ENCODE data around the gene PITPNM3.

DNA sequence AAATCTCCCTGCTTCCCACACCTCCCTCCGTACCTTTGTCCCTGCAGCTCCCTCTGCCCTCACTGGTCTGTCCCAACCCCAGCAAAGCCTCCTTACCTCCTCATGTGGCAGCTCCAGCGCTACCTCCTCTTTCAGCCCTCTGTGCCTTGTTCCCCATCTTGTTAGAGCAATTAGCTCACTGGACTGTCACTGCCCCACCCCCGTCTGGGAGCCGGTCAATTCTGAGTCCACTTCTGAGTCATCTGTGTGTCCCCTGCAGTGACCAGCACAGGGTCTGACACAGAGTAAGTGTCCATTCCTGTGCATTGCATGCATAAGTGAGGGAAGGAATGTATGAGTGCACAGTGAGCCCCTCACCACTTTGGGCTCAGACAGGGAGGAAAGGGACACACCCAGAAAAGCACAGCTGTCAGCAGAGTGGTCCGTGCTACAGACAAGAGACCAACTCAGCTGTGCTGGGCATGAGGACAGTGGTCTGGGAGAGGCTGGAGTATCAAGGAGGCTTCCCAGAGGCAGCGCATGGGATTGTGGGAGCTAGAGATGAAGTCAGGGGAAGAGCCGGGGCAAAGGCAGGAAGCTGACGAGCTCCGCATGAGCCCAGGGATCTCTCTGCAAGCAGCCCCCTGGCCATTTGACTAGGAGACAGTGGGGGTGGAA lies 45.9 kb downstream of the PITPNM3 start:
- TF ChIP-seq ZNF274 (IDR thresholded peaks at IDR 0.05; ENCODE audit: borderline replicate concordance, extremely low read depth, low read length) (no peak), BRCA1 (IDR thresholded peaks at IDR 0.05; ENCODE audit: low read depth, low read length) (no peak), CTCF (IDR thresholded peaks at IDR 0.05; ENCODE audit: control extremely low read depth in 1 of 3, insufficient read depth in 1 of 3, low read depth in 1 of 3, low read length in 3 of 3) (no peak)
